ENCODE data around the gene TIAM2.

DNA sequence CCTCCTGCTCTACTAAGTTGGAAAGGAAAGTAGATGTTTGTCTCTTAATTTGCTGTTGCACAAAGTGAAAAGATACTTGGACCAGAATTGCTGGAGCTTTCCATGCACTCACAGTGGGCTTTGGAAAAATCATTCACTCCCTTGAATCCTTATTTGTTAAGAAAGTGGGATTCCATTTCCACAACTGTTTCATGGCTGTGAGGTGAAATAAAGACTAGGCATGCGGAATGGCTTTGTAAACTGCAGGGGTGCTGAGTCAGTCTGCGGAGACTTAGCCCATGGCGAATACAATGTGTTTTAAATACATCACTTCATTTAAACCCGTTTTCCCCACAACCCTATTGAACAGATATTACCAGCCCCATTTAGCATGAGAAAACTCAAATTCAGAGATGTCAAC, 231.9 kb downstream of the TIAM2 start:
- TF ChIP-seq, protein P1, sequence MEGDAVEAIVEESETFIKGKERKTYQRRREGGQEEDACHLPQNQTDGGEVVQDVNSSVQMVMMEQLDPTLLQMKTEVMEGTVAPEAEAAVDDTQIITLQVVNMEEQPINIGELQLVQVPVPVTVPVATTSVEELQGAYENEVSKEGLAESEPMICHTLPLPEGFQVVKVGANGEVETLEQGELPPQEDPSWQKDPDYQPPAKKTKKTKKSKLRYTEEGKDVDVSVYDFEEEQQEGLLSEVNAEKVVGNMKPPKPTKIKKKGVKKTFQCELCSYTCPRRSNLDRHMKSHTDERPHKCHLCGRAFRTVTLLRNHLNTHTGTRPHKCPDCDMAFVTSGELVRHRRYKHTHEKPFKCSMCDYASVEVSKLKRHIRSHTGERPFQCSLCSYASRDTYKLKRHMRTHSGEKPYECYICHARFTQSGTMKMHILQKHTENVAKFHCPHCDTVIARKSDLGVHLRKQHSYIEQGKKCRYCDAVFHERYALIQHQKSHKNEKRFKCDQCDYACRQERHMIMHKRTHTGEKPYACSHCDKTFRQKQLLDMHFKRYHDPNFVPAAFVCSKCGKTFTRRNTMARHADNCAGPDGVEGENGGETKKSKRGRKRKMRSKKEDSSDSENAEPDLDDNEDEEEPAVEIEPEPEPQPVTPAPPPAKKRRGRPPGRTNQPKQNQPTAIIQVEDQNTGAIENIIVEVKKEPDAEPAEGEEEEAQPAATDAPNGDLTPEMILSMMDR (conservative IDR thresholded peaks at IDR 0.05; ENCODE audit: low read length) = no peak
- TF ChIP-seq EZH2phosphoT487 (IDR thresholded peaks at IDR 0.05; ENCODE audit: borderline replicate concordance, low read depth, low read length) = no peak
